ENCODE data around the gene PSD2. TPM values are rescaled to one million over a fixed set of nuclear protein-coding genes. Genes with fewer than 3 reads are reported as not detected.
A peak's percentile ranks its signal among the peaks of the same experiment; 100 is the strongest.

The PSD2 gene
- total RNA-seq, 1 experiment from 2014 or later = not detected

- Mint-ChIP-seq H3K27me3 (ENCODE audit: unreplicated experiment) (peaks cover 90% of the 10 kb centered on the region), H3K4me3 (ENCODE audit: low read depth, unreplicated experiment) (no peak overlapping the region), H3K9me3 (ENCODE audit: low read depth, unreplicated experiment) (no peaks in the 10 kb centered on the region), H3K36me3 (ENCODE audit: insufficient read depth, unreplicated experiment) (no peaks in the 10 kb centered on the region), H3K27ac (ENCODE audit: unreplicated experiment) (no peak overlapping the region), H3K4me1 (ENCODE audit: low read depth, unreplicated experiment) (no peaks in the 10 kb centered on the region)
- no peak for TF ChIP-seq CTCF (IDR thresholded peaks at IDR 0.05; ENCODE audit: unreplicated experiment)
- DNase-seq = no peak
- intact Hi-C loops (cut with micrococcal nuclease; ENCODE audit: unreplicated experiment) = no loop called here
- no TSS peak for BruUV-seq (replicated peaks)
- CTCF ChIA-PET = interaction anchor here (0.6 to 2.2 kb wide), 2 partner anchors 19 to 24 kb away, joined by 6 read pairs; no protein-coding TSS in a partner anchor
These were observed 10.5 kb downstream of the PSD2 start for GRCh38 chr5:139806111-139806510.

GRCh38 chr5:139806726-139807646 is 11.4 kb downstream of the PSD2 start:
- no peaks in the 10 kb centered on the region for H3K36me3 Mint-ChIP-seq (ENCODE audit: insufficient read depth, unreplicated experiment)
- no peaks in the 10 kb centered on the region for H3K4me1 Mint-ChIP-seq (ENCODE audit: low read depth, unreplicated experiment)
- DNase-seq = no peak
- no TSS peak for BruUV-seq (replicated peaks)
- CTCF ChIA-PET = interaction anchor here (0.7 to 2.2 kb wide), 2 partner anchors 19 to 96 kb away, joined by 3 to 6 read pairs; no protein-coding TSS in a partner anchor
- peaks cover 90% of the 10 kb centered on the region for H3K27me3 Mint-ChIP-seq (ENCODE audit: unreplicated experiment)
- H3K4me3 Mint-ChIP-seq (ENCODE audit: low read depth, unreplicated experiment) = no peak overlapping the region
- no peak overlapping the region for H3K27ac Mint-ChIP-seq (ENCODE audit: unreplicated experiment)
- intact Hi-C loops (cut with micrococcal nuclease; ENCODE audit: unreplicated experiment) = no loop called here
- no peaks in the 10 kb centered on the region for H3K9me3 Mint-ChIP-seq (ENCODE audit: low read depth, unreplicated experiment)
- no peak for TF ChIP-seq CTCF (IDR thresholded peaks at IDR 0.05; ENCODE audit: unreplicated experiment)

- Mint-ChIP-seq H3K9me3 (ENCODE audit: low read depth, unreplicated experiment) (no peaks in the 10 kb centered on the region), H3K27me3 (ENCODE audit: unreplicated experiment) (peaks cover 90% of the 10 kb centered on the region), H3K4me3 (ENCODE audit: low read depth, unreplicated experiment) (no peak overlapping the region), H3K27ac (ENCODE audit: unreplicated experiment) (no peak overlapping the region), H3K4me1 (ENCODE audit: low read depth, unreplicated experiment) (no peaks in the 10 kb centered on the region), H3K36me3 (ENCODE audit: insufficient read depth, unreplicated experiment) (no peaks in the 10 kb centered on the region)
- no TSS peak for BruUV-seq (replicated peaks)
- no peak for DNase-seq
- intact Hi-C loops (cut with micrococcal nuclease; ENCODE audit: unreplicated experiment) = no loop called here
- TF ChIP-seq CTCF (IDR thresholded peaks at IDR 0.05; ENCODE audit: unreplicated experiment) = no peak
- CTCF ChIA-PET = no interaction called here
These were observed 12.0 kb downstream of the PSD2 start for GRCh38 chr5:139807647-139808030.

GRCh38 chr5:139808481-139809330 is 13.1 kb downstream of the PSD2 start:
- H3K9me3 Mint-ChIP-seq (ENCODE audit: low read depth, unreplicated experiment) = no peaks in the 10 kb centered on the region
- CTCF ChIA-PET = no interaction called here
- no peak for TF ChIP-seq CTCF (IDR thresholded peaks at IDR 0.05; ENCODE audit: unreplicated experiment)
- no peak overlapping the region for H3K27ac Mint-ChIP-seq (ENCODE audit: unreplicated experiment)
- H3K36me3 Mint-ChIP-seq (ENCODE audit: insufficient read depth, unreplicated experiment) = no peaks in the 10 kb centered on the region
- H3K4me1 Mint-ChIP-seq (ENCODE audit: low read depth, unreplicated experiment) = no peaks in the 10 kb centered on the region
- intact Hi-C loops (cut with micrococcal nuclease; ENCODE audit: unreplicated experiment) = no loop called here
- H3K4me3 Mint-ChIP-seq (ENCODE audit: low read depth, unreplicated experiment) = no peak overlapping the region
- peaks cover 90% of the 10 kb centered on the region for H3K27me3 Mint-ChIP-seq (ENCODE audit: unreplicated experiment)
- peak; percentile 53 for DNase-seq
- BruUV-seq (replicated peaks) = no TSS peak

Data from Calu3 (cell line).